Ectodermal cell (in vitro differentiated cells): ENCODE data around the gene PKN1.
"Not testable (repeated sequence)": the region's sequence is repeated elsewhere in the genome, so short reads cannot be mapped to it uniquely, and the experiment has no call there.

Source experiments
- H3K27ac ChIP-seq: 2 replicates; pipeline ENCODE4 v1.7.0; 2013; ENCODE audit warnings: mild to moderate bottlenecking, low read depth, low read length; ENCODE audit not compliant: insufficient read depth, poor library complexity, severe bottlenecking
- H3K27me3 ChIP-seq: 2 replicates; pipeline ENCODE4 v1.7.0; 2013; ENCODE audit warnings: mild to moderate bottlenecking, low read length; ENCODE audit not compliant: insufficient read depth, control insufficient read depth, poor library complexity, severe bottlenecking
- H3K36me3 ChIP-seq: one replicate; pipeline ENCODE4 v1.7.0; 2013; ENCODE audit warnings: low read length; ENCODE audit not compliant: control insufficient read depth, insufficient read depth
- H3K4me1 ChIP-seq: one replicate; pipeline ENCODE4 v1.7.0; 2013; ENCODE audit warnings: low read length; ENCODE audit not compliant: control insufficient read depth, insufficient read depth
- H3K4me3 ChIP-seq: 2 replicates; pipeline ENCODE4 v1.7.0; 2013; ENCODE audit warnings: low read depth, low read length, control low read depth; ENCODE audit not compliant: insufficient read depth
- H3K9me3 ChIP-seq: 2 replicates; pipeline ENCODE4 v1.7.0; 2013; ENCODE audit warnings: mild to moderate bottlenecking, low read length, moderate library complexity; ENCODE audit not compliant: control insufficient read depth
- WGBS, 2 experiments: methylation state at CpG; one replicate each; pipeline ENCODE4 v1.1.7; 2013; ENCODE audit warnings: missing lambda C conversion rate in 2 of 2; 5-methylcytosine and 5-hydroxymethylcytosine counted together

PKN1 gene

DNA sequence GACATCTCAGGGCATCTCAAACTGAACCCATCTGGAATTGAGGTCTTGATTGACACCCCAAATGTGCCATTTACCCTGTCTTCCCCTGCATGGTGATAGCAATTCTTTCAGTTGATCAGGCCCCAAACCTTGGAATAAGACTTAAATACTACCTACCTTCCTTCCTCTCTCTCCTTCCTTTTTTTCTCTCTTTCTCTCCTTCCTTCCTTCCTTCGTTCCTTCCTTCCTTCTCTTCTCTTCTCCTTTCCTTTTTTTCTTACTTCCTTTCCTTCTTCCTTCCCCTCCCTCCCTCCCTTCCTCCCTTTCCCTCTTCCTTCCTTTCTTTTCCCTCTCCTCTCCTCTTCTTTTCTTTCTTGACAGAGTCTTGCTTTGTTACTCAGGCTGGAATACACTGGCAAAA is 70.2 kb downstream of the PKN1 start:
- no peaks in the 10 kb centered on the region for H3K9me3 ChIP-seq
- no peaks in the 10 kb centered on the region for H3K27me3 ChIP-seq
- 81 to 85% methylated on average over 1 of the region's 1 CpG for WGBS, 2 experiments
- no peaks in the 10 kb centered on the region for H3K36me3 ChIP-seq
- no peaks in the 10 kb centered on the region for H3K4me1 ChIP-seq
- H3K4me3 ChIP-seq = no peak overlapping the region
- H3K27ac ChIP-seq = no peak overlapping the region

DNA sequence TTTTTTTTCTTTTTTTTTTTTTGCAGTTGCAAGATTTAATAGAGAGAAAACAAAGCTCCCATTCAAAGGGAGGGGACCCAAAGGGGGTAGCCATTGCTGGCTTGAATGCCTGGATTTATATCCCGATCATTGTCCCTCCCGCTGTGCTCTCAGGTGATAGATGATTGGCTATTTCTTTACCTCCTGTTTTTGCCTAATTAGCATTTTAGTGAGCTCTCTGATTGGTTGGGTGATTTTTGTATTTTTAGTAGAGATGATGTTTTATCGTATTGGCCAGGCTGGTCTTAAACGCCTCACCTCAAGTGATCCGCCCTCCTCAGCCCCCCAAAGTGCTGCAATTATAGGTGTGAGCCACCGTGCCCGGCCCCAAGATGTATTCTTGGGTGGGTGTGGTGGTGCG is 71.5 kb downstream of the PKN1 start:
- whole genome bisulfite sequencing, 2 experiments = 91 to 93% methylated on average over 8 of the region's 8 CpGs
- not testable (repeated sequence) for H3K27ac ChIP-seq, H3K9me3 ChIP-seq, H3K4me1 ChIP-seq, H3K27me3 ChIP-seq, H3K36me3 ChIP-seq, H3K4me3 ChIP-seq

DNA sequence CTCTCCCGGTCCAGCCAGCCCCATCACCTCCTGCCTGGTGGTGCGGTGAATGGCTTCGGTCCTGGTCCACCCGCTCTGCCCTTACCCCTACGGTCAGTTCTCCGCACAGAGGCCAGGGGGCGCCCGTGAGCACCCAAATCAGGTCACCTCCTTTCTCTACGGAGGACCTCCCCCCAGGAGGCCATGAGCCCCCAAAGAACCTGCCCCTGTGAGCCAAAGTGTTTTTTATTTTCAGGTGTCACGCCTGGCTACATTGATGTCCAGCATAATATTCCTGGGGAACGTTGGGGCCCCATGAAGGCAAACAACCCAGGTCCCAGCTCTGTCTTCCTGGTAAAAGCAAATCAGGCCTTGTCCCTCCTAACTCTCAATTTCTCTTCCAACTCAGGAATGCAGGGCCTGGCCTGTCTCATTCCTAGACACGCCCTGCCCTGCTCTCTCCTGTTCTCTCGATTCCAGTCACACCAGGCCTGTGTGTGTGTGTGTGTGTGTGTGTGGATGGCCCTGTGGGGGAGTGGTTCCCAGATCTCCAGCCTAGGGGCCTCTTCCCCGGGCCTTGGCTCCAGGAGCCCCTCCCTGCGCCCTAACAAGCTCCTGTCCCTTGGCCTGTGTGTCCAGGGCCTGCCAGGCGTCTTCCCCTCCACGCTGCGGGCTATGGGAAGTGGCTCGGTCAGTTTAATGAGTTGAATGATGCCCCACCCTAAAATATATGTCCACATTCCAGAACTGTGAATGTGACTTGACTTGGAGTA is 72.6 kb downstream of the PKN1 start:
- no peaks in the 10 kb centered on the region for H3K9me3 ChIP-seq
- H3K27ac ChIP-seq = no peak overlapping the region
- no peaks in the 10 kb centered on the region for H3K36me3 ChIP-seq
- 46% methylated on average over 17 to 19 of the region's 19 CpGs for WGBS, 2 experiments
- H3K27me3 ChIP-seq = no peaks in the 10 kb centered on the region
- H3K4me3 ChIP-seq = no peak overlapping the region
- H3K4me1 ChIP-seq = no peaks in the 10 kb centered on the region

DNA sequence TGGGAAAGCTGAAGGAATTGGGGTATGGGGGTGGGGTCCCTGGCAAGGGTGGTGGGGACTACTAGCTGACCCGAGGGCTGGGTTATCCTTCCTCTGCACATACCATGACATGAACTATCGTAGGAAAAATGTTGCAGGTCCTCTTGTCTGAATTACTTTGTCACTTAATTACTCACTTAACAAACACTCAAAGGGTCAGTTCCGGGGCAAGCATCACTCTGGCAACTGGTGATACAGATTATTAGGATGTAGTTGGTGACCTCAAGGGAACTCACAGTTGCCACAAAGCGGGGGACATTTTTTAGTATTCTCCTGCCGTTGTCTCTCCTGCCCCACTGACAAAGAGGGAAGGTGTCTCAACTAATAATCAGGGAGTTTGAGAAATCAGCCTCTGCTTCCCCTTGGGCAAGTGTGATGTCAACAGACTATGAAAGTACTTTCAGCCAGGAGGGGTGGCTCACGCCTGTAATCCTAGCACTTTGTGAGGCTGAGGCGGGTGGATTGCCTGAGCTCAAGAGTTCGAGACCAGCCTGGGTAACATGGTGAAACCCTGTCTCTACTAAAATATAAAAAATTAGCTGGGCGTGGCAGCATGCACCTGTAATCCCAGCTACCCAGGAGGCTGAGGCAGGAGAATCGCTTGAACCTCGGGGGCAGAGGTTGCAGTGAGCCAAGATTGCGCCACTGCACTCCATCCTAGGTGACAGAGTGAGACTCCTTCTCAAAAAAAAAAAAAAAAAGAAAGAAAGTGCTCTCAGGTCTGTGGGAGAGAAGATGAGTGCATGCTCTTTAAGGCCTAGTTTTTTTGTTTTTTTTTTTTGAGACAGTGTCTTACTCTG is 74.8 kb downstream of the PKN1 start:
- H3K9me3 ChIP-seq = no peaks in the 10 kb centered on the region
- no peak overlapping the region for H3K27ac ChIP-seq
- 89 to 94% methylated on average over 12 of the region's 12 CpGs for WGBS, 2 experiments
- H3K4me3 ChIP-seq = no peak overlapping the region
- H3K4me1 ChIP-seq = no peaks in the 10 kb centered on the region
- H3K27me3 ChIP-seq = no peaks in the 10 kb centered on the region
- H3K36me3 ChIP-seq = no peaks in the 10 kb centered on the region

DNA sequence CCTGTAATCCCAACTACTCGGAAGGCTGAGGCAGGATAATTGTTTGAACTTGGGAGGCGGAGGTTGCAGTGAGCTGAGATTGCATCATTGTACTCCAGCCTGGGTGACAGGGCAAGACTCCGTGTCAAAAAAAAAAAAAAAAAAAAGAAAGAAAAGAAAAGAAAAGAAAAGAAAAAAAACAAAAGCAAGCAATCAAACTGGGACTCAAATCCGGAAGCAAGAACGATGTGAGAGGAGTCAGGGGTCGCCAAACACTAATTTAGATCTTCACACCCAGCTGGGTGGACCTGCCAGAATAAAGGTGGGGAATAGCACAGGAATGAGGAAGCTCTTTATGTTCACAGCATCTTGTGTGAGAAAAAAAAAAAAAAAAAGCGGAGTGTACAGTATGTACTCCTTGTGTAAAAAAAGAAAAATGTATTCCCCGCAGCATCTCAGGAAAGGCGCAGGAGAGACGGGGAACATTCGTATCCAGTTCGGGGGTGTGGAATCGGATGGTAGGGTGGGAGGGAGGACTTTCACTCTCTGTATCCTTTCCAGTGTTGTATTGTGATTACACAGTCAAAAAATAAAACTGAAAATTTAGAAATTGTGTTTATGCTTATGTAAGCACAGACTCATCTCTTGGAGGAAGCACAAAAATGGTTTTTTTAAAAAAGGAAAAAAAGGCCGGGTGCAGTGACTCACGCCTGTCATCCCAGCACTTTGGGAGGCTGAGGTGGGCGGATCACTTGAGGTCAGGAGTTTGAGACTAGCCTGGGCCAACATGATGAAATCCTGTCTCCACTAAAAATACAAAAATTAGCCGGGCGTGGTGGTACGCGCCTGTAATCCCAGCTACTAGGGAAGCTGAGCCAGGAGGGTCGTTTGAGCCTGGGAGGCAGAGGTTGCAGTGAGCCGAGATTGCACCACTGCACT is 77.5 kb downstream of the PKN1 start:
- H3K27me3 ChIP-seq = no peaks in the 10 kb centered on the region
- H3K27ac ChIP-seq = no peak overlapping the region
- 86 to 92% methylated on average over 21 to 22 of the region's 22 CpGs for WGBS, 2 experiments
- no peak overlapping the region for H3K4me3 ChIP-seq
- no peaks in the 10 kb centered on the region for H3K4me1 ChIP-seq
- no peaks in the 10 kb centered on the region for H3K9me3 ChIP-seq
- H3K36me3 ChIP-seq = peaks cover 9% of the 10 kb centered on the region

DNA sequence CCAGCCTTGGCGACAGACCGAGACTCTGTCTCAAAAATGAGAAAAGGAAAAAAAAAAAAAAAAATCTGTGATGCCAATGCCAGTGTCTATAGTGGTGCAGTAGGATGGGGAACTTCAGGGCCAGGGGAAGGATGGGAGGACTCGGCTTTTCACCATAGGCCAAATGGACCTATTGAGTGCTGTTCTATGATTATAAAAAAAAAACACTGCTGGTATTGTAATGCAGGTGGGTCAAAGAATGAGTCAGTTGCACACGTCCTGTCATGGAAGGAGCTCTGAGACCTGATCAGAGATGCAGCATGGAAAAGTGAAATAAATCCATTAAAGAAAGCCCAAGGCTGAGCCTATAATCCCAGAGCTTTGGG is 78.1 kb downstream of the PKN1 start:
- WGBS, 2 experiments = 86 to 94% methylated on average over 4 of the region's 4 CpGs
- Histone ChIP-seq H3K4me3 (no peak overlapping the region), H3K4me1 (no peaks in the 10 kb centered on the region), H3K9me3 (no peaks in the 10 kb centered on the region), H3K36me3 (peaks cover 11% of the 10 kb centered on the region), H3K27ac (no peak overlapping the region), H3K27me3 (no peaks in the 10 kb centered on the region)

DNA sequence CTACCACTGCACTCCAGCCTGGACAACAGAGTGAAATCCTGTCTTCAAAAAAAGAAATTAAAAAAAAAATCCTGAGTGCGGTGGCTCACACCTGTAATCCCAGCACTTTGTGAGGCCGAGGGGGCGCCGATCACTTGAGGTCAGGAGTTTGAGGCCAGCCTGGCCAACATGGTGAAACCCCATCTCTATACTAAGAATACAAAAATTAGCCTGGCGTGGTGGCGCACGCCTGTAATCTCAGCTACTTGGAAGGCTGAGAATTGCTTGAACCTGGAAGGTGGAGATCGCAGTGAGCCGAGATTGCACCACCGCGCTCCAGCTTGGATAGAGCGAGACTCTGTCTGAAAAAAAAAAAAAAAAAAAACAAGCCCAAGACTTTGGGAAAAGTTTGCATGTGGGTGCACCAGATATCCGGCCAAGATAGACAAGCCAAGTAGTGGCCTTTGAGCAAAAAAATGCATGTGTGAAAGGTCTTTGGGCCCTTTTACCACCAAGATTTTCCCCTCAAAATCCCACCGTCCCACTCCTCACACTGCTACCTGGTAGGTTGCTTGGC is 79.4 kb downstream of the PKN1 start:
- no peaks in the 10 kb centered on the region for H3K27me3 ChIP-seq
- 93 to 96% methylated on average over 14 of the region's 14 CpGs for WGBS, 2 experiments
- H3K4me1 ChIP-seq = no peaks in the 10 kb centered on the region
- no peaks in the 10 kb centered on the region for H3K9me3 ChIP-seq
- no peak overlapping the region for H3K27ac ChIP-seq
- H3K4me3 ChIP-seq = no peak overlapping the region
- H3K36me3 ChIP-seq = peaks cover 11% of the 10 kb centered on the region

DNA sequence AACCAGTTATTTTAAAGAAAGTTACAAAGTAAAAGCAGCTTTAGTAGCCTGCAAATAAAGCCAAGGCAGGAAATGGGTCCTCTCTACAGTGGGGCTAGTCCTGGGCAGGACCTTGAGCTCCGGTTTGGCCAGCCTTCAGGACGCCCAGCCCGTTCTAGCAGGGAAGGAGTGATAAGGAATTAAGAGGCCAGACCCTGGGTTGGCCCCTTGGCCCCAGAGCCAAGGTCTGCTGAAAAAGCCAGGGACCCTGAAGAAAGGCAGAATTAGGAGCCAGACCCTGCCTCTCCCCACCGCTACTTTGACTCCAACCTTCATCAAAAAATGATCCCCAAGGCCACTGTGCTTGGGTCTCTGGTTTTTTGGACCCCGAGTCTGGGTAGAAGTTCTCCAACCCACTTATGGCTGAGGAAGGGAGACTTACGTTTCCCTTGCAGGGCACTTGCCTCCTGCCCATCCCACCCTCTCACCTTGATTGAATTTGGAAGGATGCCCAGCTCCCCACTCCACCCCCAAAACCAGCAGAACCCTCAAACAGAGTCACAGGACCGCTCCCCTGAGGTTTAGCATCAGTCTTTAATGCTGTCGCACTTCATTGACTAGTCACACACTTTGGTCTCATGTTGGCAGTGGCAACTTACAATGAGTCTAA is 81.2 kb downstream of the PKN1 start:
- no peak overlapping the region for H3K27ac ChIP-seq

DNA sequence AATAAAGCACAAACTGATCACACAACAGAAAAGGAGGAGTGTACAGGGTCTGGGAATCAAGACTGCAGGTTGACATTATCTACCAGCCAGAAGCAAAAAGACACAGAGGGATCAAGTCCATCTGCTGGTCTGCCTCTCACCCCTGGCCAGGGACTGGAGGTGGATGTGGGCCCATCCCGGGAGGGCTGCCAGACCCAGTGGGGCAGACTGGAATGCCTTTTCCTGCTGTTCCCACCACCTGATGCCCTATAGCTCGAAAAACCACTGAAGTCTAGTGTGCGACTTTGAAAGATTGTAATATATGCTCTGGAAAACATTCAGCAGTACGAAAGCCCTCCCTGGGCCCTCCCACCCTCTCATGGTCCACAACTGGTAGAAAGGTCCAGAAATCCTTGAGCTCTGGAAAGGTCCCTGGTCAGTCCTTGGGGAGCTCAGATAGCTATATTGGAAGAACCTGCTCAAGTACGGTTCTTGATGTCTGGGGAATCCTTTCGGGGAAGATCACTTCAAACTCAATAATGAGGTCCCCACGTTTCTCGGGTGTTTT is 82.5 kb downstream of the PKN1 start:
- Histone ChIP-seq H3K36me3 (peaks cover 11% of the 10 kb centered on the region), H3K27ac (no peak overlapping the region), H3K4me1 (no peaks in the 10 kb centered on the region), H3K4me3 (no peak overlapping the region), H3K27me3 (no peaks in the 10 kb centered on the region), H3K9me3 (no peaks in the 10 kb centered on the region)
- WGBS, 2 experiments = 95% methylated on average over 8 of the region's 8 CpGs

More for the DNA sequence above, 81.2 kb downstream of the PKN1 start:
- 95 to 97% methylated on average over 8 of the region's 8 CpGs for WGBS, 2 experiments
- Histone ChIP-seq H3K9me3 (no peaks in the 10 kb centered on the region), H3K36me3 (peaks cover 11% of the 10 kb centered on the region), H3K4me3 (no peak overlapping the region), H3K4me1 (no peaks in the 10 kb centered on the region), H3K27me3 (no peaks in the 10 kb centered on the region)
